GM23248 (cell line): Measurements from ENCODE around the gene CRYAB. TPM values are rescaled to one million over a fixed set of nuclear protein-coding genes. Genes with fewer than 3 reads are reported as not detected.

ENCODE experiments used
- DNase-seq: peaks from one replicate; pipeline ENCODE4 v3.0.0-alpha.2; 2015
- H2AFZ ChIP-seq: fragments of 200-600 bp; sonication (generic); 2 replicates; pipeline ENCODE4 v1.6.1; 2016; ENCODE audit warnings: antibody characterized with exemption
- H3F3A ChIP-seq: fragments of 200-600 bp; sonication (generic); 2 replicates; pipeline ENCODE4 v1.6.1; 2016; ENCODE audit warnings: mild to moderate bottlenecking, antibody characterized with exemption, mixed run types; ENCODE audit not compliant: insufficient read depth
- H3K27ac ChIP-seq: fragments of 200-600 bp; sonication (generic); 2 replicates; pipeline ENCODE4 v1.5.1; 2016; ENCODE audit warnings: mild to moderate bottlenecking
- H3K27me3 ChIP-seq: fragments of 200-600 bp; sonication (generic); replicated peaks from 2 replicates; pipeline ENCODE4 v1.6.1; 2016; ENCODE audit warnings: mild to moderate bottlenecking; ENCODE audit not compliant: insufficient read depth
- H3K36me3 ChIP-seq: fragments of 200-600 bp; sonication (generic); 2 replicates; pipeline ENCODE4 v1.6.1; 2016; ENCODE audit warnings: low read depth, mild to moderate bottlenecking
- H3K4me1 ChIP-seq: fragments of 200-600 bp; sonication (generic); 2 replicates; pipeline ENCODE4 v1.6.1; 2016; ENCODE audit warnings: mild to moderate bottlenecking; ENCODE audit not compliant: insufficient read depth
- H3K4me2 ChIP-seq: fragments of 200-600 bp; sonication (generic); one replicate; pipeline ENCODE4 v1.6.1; 2016; ENCODE audit warnings: mild to moderate bottlenecking; ENCODE audit not compliant: unreplicated experiment
- H3K4me3 ChIP-seq: fragments of 200-600 bp; sonication (generic); 2 replicates; pipeline ENCODE4 v1.5.1; 2016; ENCODE audit warnings: mild to moderate bottlenecking
- H3K79me2 ChIP-seq: fragments of 200-600 bp; sonication (generic); 2 replicates; pipeline ENCODE4 v1.6.1; 2016; ENCODE audit warnings: mild to moderate bottlenecking; ENCODE audit not compliant: insufficient read depth
- H3K9ac ChIP-seq: fragments of 200-600 bp; sonication (generic); 2 replicates; pipeline ENCODE4 v1.6.1; 2016; ENCODE audit warnings: mild to moderate bottlenecking
- H3K9me2 ChIP-seq: fragments of 200-600 bp; sonication (generic); 2 replicates; pipeline ENCODE4 v1.6.1; 2016; ENCODE audit warnings: mixed run types, mild to moderate bottlenecking, moderate library complexity; ENCODE audit not compliant: insufficient read depth
- H3K9me3 ChIP-seq: fragments of 200-600 bp; sonication (generic); one replicate; pipeline ENCODE4 v1.6.1; 2017; ENCODE audit warnings: low read depth
- H4K20me1 ChIP-seq: fragments of 200-600 bp; sonication (generic); 2 replicates; pipeline ENCODE4 v1.6.0; 2016; ENCODE audit not compliant: insufficient read depth
- EZH2 ChIP-seq: fragments of 200-600 bp; sonication (generic); IDR thresholded peaks from 2 replicates; pipeline ENCODE4 v1.6.1; 2018; ENCODE audit warnings: antibody characterized with exemption, mild to moderate bottlenecking; ENCODE audit not compliant: insufficient read depth, poor library complexity, severe bottlenecking
- EZH2phosphoT487 ChIP-seq: fragments of 200-600 bp; sonication (generic); IDR thresholded peaks from 2 replicates; pipeline ENCODE4 v1.6.1; 2018; ENCODE audit warnings: antibody characterized with exemption, moderate library complexity, mild to moderate bottlenecking, low read depth; ENCODE audit not compliant: insufficient read depth
- WGBS, 2 experiments: methylation state at CpG; one replicate each; pipeline ENCODE4 v1.1.6; 2015 to 2017; ENCODE audit warnings: low lambda C conversion rate in 2 of 2, low coverage in 1 of 2; ENCODE audit errors: missing lambda C conversion rate in 2 of 2; 5-methylcytosine and 5-hydroxymethylcytosine counted together
- in situ Hi-C: fragments of 300-500 bp; cut with MboI; formaldehyde crosslinking; loops from 2 replicates; pipeline ENCODE4 v1.15.0; 2020
- polyA plus RNA-seq: library from polyadenylated mRNA; unstranded; fragments of >200 nt; fragmentation: Nextera tagmentation; extraction: Ambion mirVana; gene quantifications from 2 replicates; pipeline ENCODE4 v1.2.1, GENCODE V29; 2016
- total RNA-seq: library from RNA; depleted of rRNA; stranded (reverse); fragments of >200 nt; shearing (Covaris generic); gene quantifications from 2 replicates; pipeline ENCODE4 v1.2.3, GENCODE V29; 2014

CRYAB gene
- total and polyA plus RNA-seq, 2 experiments from 2014 or later, result 91.0 to 455 TPM

- in situ Hi-C loops, result no loop called here
- peak overlapping the region; percentile 65 for H3K4me3 ChIP-seq
- H3K4me1 ChIP-seq, result peaks cover 38% of the 10 kb centered on the region
- H2AFZ ChIP-seq, result peak overlapping the region; percentile 68; the same call in 1 of the 2 replicates
- H3K36me3 ChIP-seq, result 0 out of 2 replicates have a peak, but pooled peaks cover 6% of the 10 kb centered on the region
- peak overlapping the region; percentile 95 for H3K27ac ChIP-seq
- 22 to 23% methylated on average over 9 of the region's 9 CpGs for WGBS, 2 experiments
- H3K79me2 ChIP-seq, result peaks cover 31% of the 10 kb centered on the region
- H3K9ac ChIP-seq, result peak overlapping the region; percentile 81
- TF ChIP-seq EZH2phosphoT487 (no peak), EZH2 (no peak)
- DNase-seq, result peak; percentile 77
- no peaks in the 10 kb centered on the region for H3K9me2 ChIP-seq
- H3K9me3 ChIP-seq, result no peaks in the 10 kb centered on the region
- peaks cover 49% of the 10 kb centered on the region for H3F3A ChIP-seq
- peak overlapping the region; percentile 79 for H3K4me2 ChIP-seq
- no peaks in the 10 kb centered on the region for H3K27me3 ChIP-seq
- H4K20me1 ChIP-seq, result no peaks in the 10 kb centered on the region
Observed at GRCh38 chr11:111910676-111911562, 651 bp downstream of the CRYAB start.

DNA sequence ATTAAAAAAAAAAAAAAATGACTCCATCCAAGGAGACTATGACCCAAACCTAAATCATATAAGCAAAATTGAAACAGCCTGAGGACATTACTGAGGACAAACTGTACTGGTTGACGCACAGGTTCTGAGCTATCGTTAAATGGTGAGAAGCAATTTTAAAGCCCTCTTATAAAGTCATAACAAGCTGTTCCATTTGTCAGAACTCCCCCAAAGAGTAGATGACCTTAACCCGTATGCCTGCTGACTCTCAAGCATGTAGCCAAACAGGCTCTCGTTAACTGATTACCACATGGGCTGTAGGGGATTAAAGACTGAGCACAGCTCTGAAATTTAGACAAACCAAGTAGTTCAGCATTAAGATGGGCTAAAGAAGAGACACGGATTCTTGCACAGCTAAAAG, 2.2 kb downstream of the CRYAB start:
- Histone ChIP-seq H4K20me1 (no peaks in the 10 kb centered on the region), H3K27ac (peak overlapping the region; percentile 95; the same call in 1 of the 2 replicates), H3K9me2 (no peaks in the 10 kb centered on the region), H3K4me2 (peak overlapping the region; percentile 79), H3K79me2 (peaks cover 19% of the 10 kb centered on the region), H3K36me3 (0 out of 2 replicates have a peak, but pooled peaks cover 6% of the 10 kb centered on the region), H3K4me3 (peak overlapping the region; percentile 65; the same call in 1 of the 2 replicates), H2AFZ (no peak overlapping the region), H3K9me3 (no peaks in the 10 kb centered on the region), H3K4me1 (peaks cover 30% of the 10 kb centered on the region), H3K9ac (no peak overlapping the region), H3F3A (peaks cover 49% of the 10 kb centered on the region), H3K27me3 (no peaks in the 10 kb centered on the region)
- in situ Hi-C loops, result no loop called here
- TF ChIP-seq EZH2phosphoT487 (no peak), EZH2 (no peak)
- WGBS, 2 experiments, result 84 to 88% methylated on average over 5 of the region's 5 CpGs
- DNase-seq, result no peak

DNA sequence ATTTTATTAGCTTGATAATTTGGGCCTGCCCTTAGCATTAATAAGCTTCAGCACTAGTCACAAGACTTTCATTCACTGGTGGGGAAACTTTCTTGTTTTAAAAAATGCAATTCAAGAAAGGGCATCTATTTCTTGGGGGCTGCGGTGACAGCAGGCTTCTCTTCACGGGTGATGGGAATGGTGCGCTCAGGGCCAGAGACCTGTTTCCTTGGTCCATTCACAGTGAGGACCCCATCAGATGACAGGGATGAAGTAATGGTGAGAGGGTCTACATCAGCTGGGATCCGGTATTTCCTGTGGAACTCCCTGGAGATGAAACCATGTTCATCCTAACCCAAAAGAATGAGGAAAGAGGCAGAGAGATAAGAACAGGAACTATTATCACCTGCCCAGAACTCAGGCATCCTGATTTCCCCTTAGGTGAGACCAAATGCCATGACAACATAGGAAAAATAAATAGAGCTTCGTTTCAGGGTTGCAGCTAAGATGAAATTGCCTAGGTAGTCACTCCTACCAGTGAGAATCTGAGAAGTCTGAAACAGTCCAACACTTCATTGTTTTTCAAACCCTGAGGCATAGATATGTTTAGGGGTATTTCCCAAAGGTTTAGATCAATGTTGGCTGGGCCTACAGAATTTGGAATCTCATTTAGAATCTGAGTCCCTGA, 2.8 kb downstream of the CRYAB start:
- Histone ChIP-seq H3K4me1 (peaks cover 26% of the 10 kb centered on the region), H2AFZ (no peak overlapping the region), H3K36me3 (0 out of 2 replicates have a peak, but pooled peaks cover 6% of the 10 kb centered on the region), H3F3A (peaks cover 49% of the 10 kb centered on the region), H3K9me3 (no peaks in the 10 kb centered on the region), H3K4me2 (no peak overlapping the region), H3K9me2 (no peaks in the 10 kb centered on the region), H3K27ac (no peak overlapping the region), H3K79me2 (peaks cover 16% of the 10 kb centered on the region), H3K4me3 (no peak overlapping the region), H3K9ac (no peak overlapping the region), H4K20me1 (no peaks in the 10 kb centered on the region), H3K27me3 (no peaks in the 10 kb centered on the region)
- TF ChIP-seq EZH2phosphoT487, result no peak
- no peak for TF ChIP-seq EZH2
- no peak for DNase-seq
- in situ Hi-C loops, result no loop called here
- 85 to 88% methylated on average over 5 of the region's 5 CpGs for WGBS, 2 experiments

DNA sequence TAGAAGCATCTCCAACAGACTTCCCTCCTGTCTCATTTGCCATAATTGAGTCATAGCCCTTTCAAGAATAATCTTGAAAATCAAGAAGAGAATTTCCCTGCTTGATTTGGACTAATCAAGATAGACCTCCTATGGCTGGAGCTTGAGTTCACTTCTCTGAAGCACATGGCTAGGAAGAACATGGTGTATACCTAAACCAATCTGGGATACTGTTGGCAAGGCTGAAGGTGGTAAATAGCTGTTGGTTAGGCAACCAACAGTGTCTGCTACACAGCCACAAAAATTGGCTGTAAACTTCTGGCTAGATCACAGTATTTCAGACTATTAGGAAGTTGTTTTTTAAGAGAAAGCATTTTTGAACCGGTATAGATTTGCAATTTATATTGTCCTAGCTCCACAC, 4.9 kb downstream of the CRYAB start:
- H3K4me2 ChIP-seq, result no peak overlapping the region
- H4K20me1 ChIP-seq, result no peaks in the 10 kb centered on the region
- H3K79me2 ChIP-seq, result 0 out of 2 replicates have a peak, but pooled peaks cover 9% of the 10 kb centered on the region
- no peaks in the 10 kb centered on the region for H3K9me2 ChIP-seq
- TF ChIP-seq EZH2phosphoT487, result no peak
- TF ChIP-seq EZH2, result no peak
- in situ Hi-C loops, result no loop called here
- peaks cover 16% of the 10 kb centered on the region for H3K4me1 ChIP-seq
- H3K9ac ChIP-seq, result no peak overlapping the region
- 0 out of 2 replicates have a peak, but pooled peaks cover 6% of the 10 kb centered on the region for H3K36me3 ChIP-seq
- no peak overlapping the region for H3K27ac ChIP-seq
- peaks cover 44% of the 10 kb centered on the region for H3F3A ChIP-seq
- H3K4me3 ChIP-seq, result no peak overlapping the region
- no peak for DNase-seq
- no peaks in the 10 kb centered on the region for H3K27me3 ChIP-seq
- no peaks in the 10 kb centered on the region for H3K9me3 ChIP-seq
- H2AFZ ChIP-seq, result peak overlapping the region; percentile 47; the same call in 1 of the 2 replicates
- 88 to 92% methylated on average over 1 of the region's 1 CpG for WGBS, 2 experiments
